Right atrium auricular region (tissue), 2 donors: ENCODE results near the gene STARD3NL. TPM values are rescaled to one million over a fixed set of nuclear protein-coding genes. Genes with fewer than 3 reads are reported as not detected.

Experiments
- DNase-seq: peaks from one replicate; pipeline ENCODE4 v3.0.0-alpha.2; 2019; ENCODE audit warnings: low spot score
- H3K27ac ChIP-seq, 2 donors: fragments of 200-600 bp; sonication (generic); 1 replicate in 1 of 2; 2 replicates in 1 of 2; pipeline ENCODE4 v1.5.1; 2016 to 2019
- H3K27me3 ChIP-seq, 2 donors: fragments of 200-600 bp; sonication (generic); one replicate each; pipeline versions ENCODE4 v1.5.1 to v1.6.0; 2017 to 2019
- H3K36me3 ChIP-seq: fragments of 200-600 bp; sonication (generic); one replicate; pipeline ENCODE4 v1.5.1; 2016
- H3K4me1 ChIP-seq, 2 donors: fragments of 200-600 bp; sonication (generic); one replicate each; pipeline versions ENCODE4 v1.5.1 to v1.6.0; 2017 to 2019
- H3K4me3 ChIP-seq, 2 donors: fragments of 200-600 bp; sonication (generic); 1 replicate in 1 of 2; 2 replicates in 1 of 2; pipeline ENCODE4 v1.5.1; 2017 to 2019; ENCODE audit warnings: mild to moderate bottlenecking in 1 of 2, moderate library complexity in 1 of 2
- H3K9me3 ChIP-seq, 2 donors: fragments of 200-600 bp; sonication (generic); one replicate each; pipeline ENCODE4 v1.5.1; 2019
- CTCF ChIP-seq, 2 donors: fragments of 200-600 bp; sonication (generic); IDR thresholded peaks; one replicate each; pipeline ENCODE4 v1.5.1; 2019; ENCODE audit warnings: antibody characterized with exemption in 2 of 2
- total RNA-seq, 2 donors: library from RNA; depleted of rRNA; stranded (reverse); fragments of >200 nt; gene quantifications; one replicate each; pipeline ENCODE4 v1.1.0, GENCODE V29; 2016

The STARD3NL gene
- total RNA-seq, 2 donors from 2014 or later = 36.3 to 41.9 TPM

GRCh38 chr7:38217672-38218071, 39.6 kb downstream of the STARD3NL start:
- Histone ChIP-seq H3K4me3 (no peak overlapping the region), H3K27me3 (no peaks in the 10 kb centered on the region), H3K4me1 (peaks cover 0 to 12% of the 10 kb centered on the region in 2 donors), H3K9me3 (no peaks in the 10 kb centered on the region), H3K36me3 (peaks cover 61% of the 10 kb centered on the region), H3K27ac (no peak overlapping the region)
- no peak for DNase-seq
- no peak for TF ChIP-seq CTCF (IDR thresholded peaks at IDR 0.05)

- Histone ChIP-seq H3K36me3 (peaks cover 65% of the 10 kb centered on the region), H3K27me3 (no peaks in the 10 kb centered on the region), H3K27ac (no peak overlapping the region), H3K4me3 (no peak overlapping the region), H3K4me1 (peaks cover 0 to 5% of the 10 kb centered on the region in 2 donors), H3K9me3 (no peaks in the 10 kb centered on the region)
- no peak for TF ChIP-seq CTCF (IDR thresholded peaks at IDR 0.05)
- no peak for DNase-seq
These were observed 42.4 kb downstream of the STARD3NL start for GRCh38 chr7:38220452-38220851.

- H3K27me3 ChIP-seq = no peaks in the 10 kb centered on the region
- DNase-seq = no peak
- H3K27ac ChIP-seq = no peak overlapping the region
- H3K4me1 ChIP-seq = no peaks in the 10 kb centered on the region
- peaks cover 58% of the 10 kb centered on the region for H3K36me3 ChIP-seq
- H3K9me3 ChIP-seq = no peaks in the 10 kb centered on the region
- H3K4me3 ChIP-seq = no peak overlapping the region
- peak; percentile 82 to 91 for TF ChIP-seq CTCF (IDR thresholded peaks at IDR 0.05)
These were observed 44.5 kb downstream of the STARD3NL start for GRCh38 chr7:38222481-38223096.

- no peaks in the 10 kb centered on the region for H3K9me3 ChIP-seq
- H3K27me3 ChIP-seq = no peaks in the 10 kb centered on the region
- peaks cover 57% of the 10 kb centered on the region for H3K36me3 ChIP-seq
- TF ChIP-seq CTCF (IDR thresholded peaks at IDR 0.05) = no peak
- H3K4me1 ChIP-seq = no peaks in the 10 kb centered on the region
- H3K4me3 ChIP-seq = no peak overlapping the region
- DNase-seq = no peak
- no peak overlapping the region for H3K27ac ChIP-seq
These were observed 45.3 kb downstream of the STARD3NL start for GRCh38 chr7:38223306-38223705.

GRCh38 chr7:38224392-38224791, 46.3 kb downstream of the STARD3NL start:
- peaks cover 59% of the 10 kb centered on the region for H3K36me3 ChIP-seq

More at GRCh38 chr7:38224392-38224791, 46.3 kb downstream of the STARD3NL start:
- no peak overlapping the region for H3K27ac ChIP-seq
- no peaks in the 10 kb centered on the region for H3K4me1 ChIP-seq
- no peak overlapping the region for H3K4me3 ChIP-seq
- no peak for DNase-seq
- H3K27me3 ChIP-seq = no peaks in the 10 kb centered on the region
- H3K9me3 ChIP-seq = no peaks in the 10 kb centered on the region
- no peak for TF ChIP-seq CTCF (IDR thresholded peaks at IDR 0.05)
